ENCODE measurements around the gene PRDM5.

DNA sequence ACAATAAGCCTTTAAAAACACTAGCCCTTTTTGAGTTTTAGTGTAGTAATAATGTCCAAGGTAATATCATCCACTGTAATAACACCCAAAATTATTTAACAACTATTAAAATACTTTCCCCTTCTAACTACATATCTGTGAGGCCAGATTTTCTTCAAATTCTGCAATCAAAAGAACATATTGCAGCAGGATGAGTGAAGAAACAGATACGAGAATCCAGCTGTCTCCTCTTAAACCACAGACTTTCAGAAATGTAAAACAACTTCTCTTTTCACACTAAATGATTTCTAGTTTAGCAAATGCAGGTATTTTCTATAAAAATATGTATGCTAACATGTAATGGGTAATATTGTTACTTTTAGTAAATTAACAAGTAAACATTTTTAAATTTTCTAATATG is 148.9 kb downstream of the PRDM5 start:
- TF ChIP-seq EZH2 (IDR thresholded peaks at IDR 0.05; ENCODE audit: borderline replicate concordance, insufficient read depth, low read length, poor library complexity, severe bottlenecking) (no peak), CTCF (IDR thresholded peaks at IDR 0.05; ENCODE audit: poor library complexity, severe bottlenecking) (no peak), REST (IDR thresholded peaks at IDR 0.05; ENCODE audit: borderline replicate concordance) (no peak), EP300 (conservative IDR thresholded peaks at IDR 0.05; ENCODE audit: poor library complexity, severe bottlenecking) (no peak)
